Progenitor cell of endocrine pancreas (in vitro differentiated cells): ENCODE measurements around the gene VPS33B. TPM values are rescaled to one million over a fixed set of nuclear protein-coding genes. Genes with fewer than 3 reads are reported as not detected.

ENCODE experiments used
- DNase-seq: peaks from one replicate; pipeline ENCODE4 v3.0.0; 2021; ENCODE audit warnings: low spot score; ENCODE audit not compliant: unreplicated experiment
- H3K27ac Mint-ChIP-seq: 2 replicates; pipeline ENCODE4 v1.8.0; 2021; ENCODE audit warnings: mild to moderate bottlenecking, moderate library complexity, mixed read lengths
- H3K27me3 Mint-ChIP-seq: 2 replicates; pipeline ENCODE4 v1.8.0; 2021; ENCODE audit warnings: mixed read lengths
- H3K36me3 Mint-ChIP-seq: 2 replicates; pipeline ENCODE4 v1.8.0; 2022; ENCODE audit warnings: mixed read lengths; ENCODE audit not compliant: insufficient read depth
- H3K4me1 Mint-ChIP-seq: 2 replicates; pipeline ENCODE4 v1.8.0; 2021; ENCODE audit warnings: low read depth, mixed read lengths
- H3K4me3 Mint-ChIP-seq: 2 replicates; pipeline ENCODE4 v1.8.0; 2021; ENCODE audit warnings: low read depth, mild to moderate bottlenecking, moderate library complexity, mixed read lengths
- H3K9me3 Mint-ChIP-seq: 2 replicates; pipeline ENCODE4 v1.8.0; 2021; ENCODE audit warnings: low read depth, mixed read lengths
- CTCF ChIP-seq: fragments of 200-600 bp; sonication (generic); IDR thresholded peaks from one replicate; pipeline ENCODE4 v1.5.0; 2021; ENCODE audit warnings: antibody characterized with exemption, mild to moderate bottlenecking; ENCODE audit not compliant: unreplicated experiment
- total RNA-seq: library from RNA; stranded (reverse); gene quantifications from 2 replicates; pipeline ENCODE4 v1.2.1, GENCODE V29; 2021

VPS33B gene
- total RNA-seq, 1 donor from 2014 or later: 28.0 TPM

DNA sequence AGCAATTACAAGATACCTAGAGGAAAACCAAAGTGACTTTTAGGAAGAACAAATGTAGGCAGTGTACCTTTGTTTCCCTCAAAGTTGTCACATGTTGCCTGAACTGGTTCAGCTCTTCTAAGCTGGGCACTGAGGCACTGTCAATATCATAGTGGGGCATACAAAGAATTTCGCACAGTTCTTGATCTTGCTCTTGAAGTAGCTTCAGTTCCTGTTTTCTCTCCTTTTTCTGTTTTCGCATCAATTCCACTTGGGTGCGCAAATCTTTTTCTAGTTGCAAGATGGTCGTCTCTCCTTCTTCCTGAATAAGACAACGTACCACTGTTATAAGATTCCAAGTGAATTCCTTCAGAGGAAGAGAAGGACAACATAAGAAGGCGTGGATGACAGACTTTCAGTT, 40.7 kb downstream of the VPS33B start:
- H3K4me1 Mint-ChIP-seq: no peaks in the 10 kb centered on the region
- no peaks in the 10 kb centered on the region for H3K9me3 Mint-ChIP-seq
- no peak for TF ChIP-seq CTCF
- H3K27ac Mint-ChIP-seq: no peak overlapping the region
- no peak for DNase-seq
- peaks cover 29% of the 10 kb centered on the region for H3K36me3 Mint-ChIP-seq
- no peaks in the 10 kb centered on the region for H3K27me3 Mint-ChIP-seq
- H3K4me3 Mint-ChIP-seq: no peak overlapping the region

GRCh38 chr15:90979582-90979981, 42.8 kb downstream of the VPS33B start:
- H3K27ac Mint-ChIP-seq: peak overlapping the region; percentile 56
- no peaks in the 10 kb centered on the region for H3K9me3 Mint-ChIP-seq
- no peaks in the 10 kb centered on the region for H3K27me3 Mint-ChIP-seq
- peaks cover 36% of the 10 kb centered on the region for H3K36me3 Mint-ChIP-seq
- H3K4me1 Mint-ChIP-seq: no peaks in the 10 kb centered on the region
- TF ChIP-seq CTCF: no peak
- no peak for DNase-seq
- no peak overlapping the region for H3K4me3 Mint-ChIP-seq

DNA sequence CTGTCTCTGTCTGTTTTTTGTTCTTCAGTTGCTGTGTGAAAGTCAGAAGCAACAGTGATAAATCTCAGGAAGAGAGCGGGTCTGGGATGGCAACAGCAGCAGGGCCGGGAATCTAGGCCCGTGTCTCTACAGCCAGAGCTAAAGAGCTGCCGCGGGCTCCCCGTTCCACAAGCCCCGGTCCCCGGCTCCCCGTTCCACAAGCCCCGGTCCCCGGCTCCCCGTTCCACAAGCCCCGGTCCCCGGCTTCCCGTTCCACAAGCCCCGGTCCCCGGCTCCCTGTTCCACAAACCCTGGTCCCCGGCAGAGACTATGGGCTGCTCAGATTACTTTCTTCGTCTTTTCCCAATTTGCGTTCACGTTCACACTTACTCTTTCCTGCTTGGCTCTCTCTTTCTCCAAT, 48.2 kb downstream of the VPS33B start:
- peaks cover 29% of the 10 kb centered on the region for H3K36me3 Mint-ChIP-seq
- no peak for TF ChIP-seq CTCF
- H3K4me1 Mint-ChIP-seq: peaks cover 10% of the 10 kb centered on the region
- no peak overlapping the region for H3K4me3 Mint-ChIP-seq
- no peaks in the 10 kb centered on the region for H3K27me3 Mint-ChIP-seq
- peak overlapping the region; percentile 27 for H3K27ac Mint-ChIP-seq
- no peaks in the 10 kb centered on the region for H3K9me3 Mint-ChIP-seq
- DNase-seq: no peak

- no peak for TF ChIP-seq CTCF
- H3K27me3 Mint-ChIP-seq: no peaks in the 10 kb centered on the region
- DNase-seq: no peak
- peaks cover 21% of the 10 kb centered on the region for H3K36me3 Mint-ChIP-seq
- H3K4me1 Mint-ChIP-seq: peaks cover 10% of the 10 kb centered on the region
- no peaks in the 10 kb centered on the region for H3K9me3 Mint-ChIP-seq
- no peak overlapping the region for H3K27ac Mint-ChIP-seq
- H3K4me3 Mint-ChIP-seq: no peak overlapping the region
Observed at GRCh38 chr15:90972133-90972532, 50.3 kb downstream of the VPS33B start.

DNA sequence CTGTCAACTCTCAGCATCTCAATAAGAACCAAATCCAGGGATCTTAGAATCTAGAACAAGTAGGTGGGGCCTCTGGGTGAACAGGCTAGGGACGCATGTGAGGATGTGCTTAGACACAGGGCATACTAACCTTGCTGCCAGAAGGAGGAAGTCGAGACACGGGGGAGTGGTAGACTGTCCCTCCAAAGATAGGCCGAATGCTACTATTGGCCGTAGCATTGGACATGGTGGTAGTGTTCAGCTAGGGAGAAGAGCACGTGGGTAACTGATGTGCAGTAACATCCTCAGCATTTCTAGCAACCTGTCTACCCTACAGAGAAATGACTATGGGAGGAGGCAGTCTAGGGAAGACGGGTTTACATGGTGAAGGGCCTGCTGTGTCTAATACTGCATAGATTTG, 52.1 kb downstream of the VPS33B start:
- Mint-ChIP-seq H3K4me1 (peaks cover 10% of the 10 kb centered on the region), H3K4me3 (no peak overlapping the region), H3K27ac (no peak overlapping the region), H3K27me3 (no peaks in the 10 kb centered on the region), H3K9me3 (no peaks in the 10 kb centered on the region), H3K36me3 (peaks cover 15% of the 10 kb centered on the region)
- DNase-seq: no peak
- no peak for TF ChIP-seq CTCF

DNA sequence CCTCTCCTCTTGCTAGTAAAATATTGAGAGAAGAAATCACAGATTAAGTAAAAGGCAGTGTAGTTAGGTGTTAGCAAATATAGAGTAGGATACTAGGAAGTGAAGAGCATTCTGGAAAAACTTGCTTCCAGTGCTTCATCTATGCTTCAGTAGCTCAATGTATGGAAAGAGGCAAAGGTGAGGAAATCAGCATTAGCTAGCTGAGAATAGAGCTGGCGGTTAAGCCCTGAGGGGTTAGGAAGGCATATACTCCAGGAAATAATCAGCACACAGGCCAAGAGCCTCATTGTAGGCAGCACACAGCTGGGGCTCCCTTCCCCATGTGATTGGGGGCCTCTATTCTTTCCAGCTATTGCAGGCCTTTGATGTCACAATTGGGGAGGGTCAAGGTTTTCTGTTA, 54.0 kb downstream of the VPS33B start:
- peaks cover 2% of the 10 kb centered on the region for H3K4me1 Mint-ChIP-seq
- H3K27ac Mint-ChIP-seq: no peak overlapping the region
- no peaks in the 10 kb centered on the region for H3K27me3 Mint-ChIP-seq
- no peak for DNase-seq
- TF ChIP-seq CTCF: no peak
- no peaks in the 10 kb centered on the region for H3K9me3 Mint-ChIP-seq
- no peak overlapping the region for H3K4me3 Mint-ChIP-seq
- H3K36me3 Mint-ChIP-seq: peaks cover 14% of the 10 kb centered on the region
